ENCODE results near the gene ARF1. TPM values are rescaled to one million over a fixed set of nuclear protein-coding genes. Genes with fewer than 3 reads are reported as not detected.

Gene ARF1
- total and polyA plus RNA-seq, 2 donors (not counting 1 experiment from before 2014, with no cell fraction given): 193 to 389 TPM

GRCh38 chr1:228038387-228039005 lies 44.0 kb upstream of the ARF1 start:
- H3K4me1 Mint-ChIP-seq: peaks cover 2% of the 10 kb centered on the region
- H3K4me3 Mint-ChIP-seq: no peak overlapping the region
- peaks cover 6 to 15% of the 10 kb centered on the region in 2 donors for H3K4me1 ChIP-seq (ENCODE audit: control insufficient read depth in 2 of 2, insufficient read depth in 2 of 2, low read length in 2 of 2)
- H3K9me3 ChIP-seq (ENCODE audit: control extremely low read depth in 1 of 3, control insufficient read depth in 2 of 3, insufficient read depth in 1 of 3, low read length in 2 of 3): no peaks in the 10 kb centered on the region
- intact Hi-C loops (cut with micrococcal nuclease): no loop called here
- peaks cover 0 to 48% (median 22%) of the 10 kb centered on the region in 4 experiments for H3K27me3 ChIP-seq (replicated peaks in 1 of 4; ENCODE audit: control extremely low read depth in 1 of 4, control insufficient read depth in 3 of 4, insufficient read depth in 4 of 4, low read length in 3 of 4)
- ChIA-PET CTCF (no interaction called here), POLR2A (no interaction called here)
- peak overlapping the region; percentile 75 for H3K4me2 ChIP-seq (replicated peaks; ENCODE audit: low read depth, low read length, poor library complexity, severe bottlenecking)
- H3K27me3 Mint-ChIP-seq: peaks cover 27% of the 10 kb centered on the region
- H3K79me2 ChIP-seq (ENCODE audit: control insufficient read depth, insufficient read depth, low read length): no peaks in the 10 kb centered on the region
- peaks cover under 1% of the 10 kb centered on the region for H3K9me3 Mint-ChIP-seq (ENCODE audit: insufficient read depth)
- ATAC-seq (ENCODE audit: low read depth): no peak
- H3K36me3 ChIP-seq (replicated peaks in 1 of 2; ENCODE audit: control extremely low read depth in 1 of 2, control insufficient read depth in 1 of 2, extremely low read depth in 1 of 2, insufficient read depth in 2 of 2, low read length in 1 of 2): no peaks in the 10 kb centered on the region
- no peak overlapping the region for H3K27ac ChIP-seq (ENCODE audit: low read length in 2 of 2)
- WGBS (ENCODE audit: insufficient coverage): 74% methylated on average over 9 of the region's 11 CpGs
- DNase-seq: no peak
- H3K9ac ChIP-seq (ENCODE audit: low read length): no peak overlapping the region
- no peak overlapping the region for H3K4me3 ChIP-seq (ENCODE audit: control extremely low read depth in 1 of 5, extremely low read depth in 1 of 5, insufficient read depth in 1 of 5, low read depth in 2 of 5, low read length in 4 of 5)
- TF ChIP-seq EZH2 (IDR thresholded peaks at IDR 0.05; ENCODE audit: borderline replicate concordance, insufficient read depth, low read depth, low read length, poor library complexity, severe bottlenecking) (no peak), CTCF (IDR thresholded peaks at IDR 0.05) (no peak)
- no peak overlapping the region for H2AFZ ChIP-seq (ENCODE audit: insufficient read depth, low read depth, low read length, poor library complexity, severe bottlenecking)
- H4K20me1 ChIP-seq (ENCODE audit: control insufficient read depth, insufficient read depth, low read length, poor library complexity, severe bottlenecking): no peaks in the 10 kb centered on the region
- no peak overlapping the region for H3K27ac Mint-ChIP-seq

GRCh38 chr1:228039006-228039903 lies 43.3 kb upstream of the ARF1 start:
- POLR2A ChIA-PET: no interaction called here
- ATAC-seq (ENCODE audit: low read depth): no peak
- TF ChIP-seq CTCF (IDR thresholded peaks at IDR 0.05) (no peak), EZH2 (IDR thresholded peaks at IDR 0.05; ENCODE audit: borderline replicate concordance, insufficient read depth, low read depth, low read length, poor library complexity, severe bottlenecking) (no peak)

More at GRCh38 chr1:228039006-228039903, 43.3 kb upstream of the ARF1 start:
- no peak overlapping the region for H3K27ac ChIP-seq (ENCODE audit: low read length in 2 of 2)
- H3K27ac Mint-ChIP-seq: no peak overlapping the region
- H2AFZ ChIP-seq (ENCODE audit: insufficient read depth, low read depth, low read length, poor library complexity, severe bottlenecking): no peak overlapping the region
- H3K4me3 Mint-ChIP-seq: no peak overlapping the region
- H3K79me2 ChIP-seq (ENCODE audit: control insufficient read depth, insufficient read depth, low read length): no peaks in the 10 kb centered on the region
- CTCF ChIA-PET: no interaction called here
- peaks cover 2% of the 10 kb centered on the region for H3K4me1 Mint-ChIP-seq
- peaks cover 6 to 15% of the 10 kb centered on the region in 2 donors for H3K4me1 ChIP-seq (ENCODE audit: control insufficient read depth in 2 of 2, insufficient read depth in 2 of 2, low read length in 2 of 2)
- no peak overlapping the region for H3K4me3 ChIP-seq (ENCODE audit: control extremely low read depth in 1 of 5, extremely low read depth in 1 of 5, insufficient read depth in 1 of 5, low read depth in 2 of 5, low read length in 4 of 5)
- intact Hi-C loops (cut with micrococcal nuclease): no loop called here
- H3K27me3 Mint-ChIP-seq: peaks cover 23% of the 10 kb centered on the region
- no peak for DNase-seq
- H3K9me3 Mint-ChIP-seq (ENCODE audit: insufficient read depth): no peaks in the 10 kb centered on the region
- H3K36me3 ChIP-seq (replicated peaks in 1 of 2; ENCODE audit: control extremely low read depth in 1 of 2, control insufficient read depth in 1 of 2, extremely low read depth in 1 of 2, insufficient read depth in 2 of 2, low read length in 1 of 2): no peaks in the 10 kb centered on the region
- H3K27me3 ChIP-seq (replicated peaks in 1 of 4; ENCODE audit: control extremely low read depth in 1 of 4, control insufficient read depth in 3 of 4, insufficient read depth in 4 of 4, low read length in 3 of 4): peaks cover 0 to 48% (median 22%) of the 10 kb centered on the region in 4 experiments
- H3K9ac ChIP-seq (ENCODE audit: low read length): no peak overlapping the region
- WGBS (ENCODE audit: insufficient coverage): 79% methylated on average over 7 of the region's 8 CpGs
- no peak overlapping the region for H3K4me2 ChIP-seq (replicated peaks; ENCODE audit: low read depth, low read length, poor library complexity, severe bottlenecking)
- H3K9me3 ChIP-seq (ENCODE audit: control extremely low read depth in 1 of 3, control insufficient read depth in 2 of 3, insufficient read depth in 1 of 3, low read length in 2 of 3): no peaks in the 10 kb centered on the region
- no peaks in the 10 kb centered on the region for H4K20me1 ChIP-seq (ENCODE audit: control insufficient read depth, insufficient read depth, low read length, poor library complexity, severe bottlenecking)

Data from B cell (primary cell).